Spleen (tissue), 7 donors: ENCODE data around the gene SPPL2C.

Source experiments
- POLR2A ChIP-seq, 3 donors: fragments of 450-650 bp; IDR thresholded peaks; one replicate each; pipeline ENCODE4 v1.5.1; 2017; ENCODE audit warnings: antibody characterized with exemption in 3 of 3, mild to moderate bottlenecking in 1 of 3
- TF ChIP-seq, protein P1 (sequence below), 11 experiments: fragments of 200-600 bp in 7 of 11; fragments of 450-650 bp in 4 of 11; sonication (generic) in 4 of 11; IDR thresholded peaks in 8 of 11; conservative IDR thresholded peaks in 3 of 11; 1 replicate in 7 of 11; 2 replicates in 4 of 11; pipeline versions ENCODE4 v1.4.0 to v1.8.0; 2016 to 2021; ENCODE audit warnings: antibody characterized with exemption in 11 of 11, inconsistent platforms in 4 of 11, mild to moderate bottlenecking in 1 of 11
- donor health status: DM: no; HTN: no; CAD: no; lungs with moderate emphysema.
- donor health status: DM: no; HTN: no; CAD: no.
- donor health status: DM: no; HTN: no; CAD: no.

DNA sequence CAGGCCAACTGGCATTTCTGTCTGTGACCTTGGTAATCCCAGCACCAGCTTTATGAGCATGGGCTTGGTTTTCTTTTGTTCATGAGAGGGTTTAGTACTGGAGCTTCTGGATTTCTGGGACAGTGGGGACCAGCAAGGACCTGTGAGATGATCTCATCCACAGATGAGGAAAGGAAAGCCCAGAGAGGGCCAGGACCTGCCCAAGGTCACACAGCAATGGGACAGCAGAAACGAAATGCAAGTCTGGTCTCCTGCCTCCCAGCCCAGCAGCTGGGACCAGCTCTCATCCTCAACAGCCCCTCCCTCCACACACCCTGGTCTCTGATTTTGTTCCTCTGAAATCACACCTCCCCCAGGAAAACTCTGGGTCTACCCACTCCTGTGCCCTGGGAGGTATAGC, 7.2 kb downstream of the SPPL2C start:
- TF ChIP-seq, protein P1, sequence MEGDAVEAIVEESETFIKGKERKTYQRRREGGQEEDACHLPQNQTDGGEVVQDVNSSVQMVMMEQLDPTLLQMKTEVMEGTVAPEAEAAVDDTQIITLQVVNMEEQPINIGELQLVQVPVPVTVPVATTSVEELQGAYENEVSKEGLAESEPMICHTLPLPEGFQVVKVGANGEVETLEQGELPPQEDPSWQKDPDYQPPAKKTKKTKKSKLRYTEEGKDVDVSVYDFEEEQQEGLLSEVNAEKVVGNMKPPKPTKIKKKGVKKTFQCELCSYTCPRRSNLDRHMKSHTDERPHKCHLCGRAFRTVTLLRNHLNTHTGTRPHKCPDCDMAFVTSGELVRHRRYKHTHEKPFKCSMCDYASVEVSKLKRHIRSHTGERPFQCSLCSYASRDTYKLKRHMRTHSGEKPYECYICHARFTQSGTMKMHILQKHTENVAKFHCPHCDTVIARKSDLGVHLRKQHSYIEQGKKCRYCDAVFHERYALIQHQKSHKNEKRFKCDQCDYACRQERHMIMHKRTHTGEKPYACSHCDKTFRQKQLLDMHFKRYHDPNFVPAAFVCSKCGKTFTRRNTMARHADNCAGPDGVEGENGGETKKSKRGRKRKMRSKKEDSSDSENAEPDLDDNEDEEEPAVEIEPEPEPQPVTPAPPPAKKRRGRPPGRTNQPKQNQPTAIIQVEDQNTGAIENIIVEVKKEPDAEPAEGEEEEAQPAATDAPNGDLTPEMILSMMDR (IDR thresholded peaks at IDR 0.05 in 8 of 11, conservative IDR thresholded peaks at IDR 0.05 in 3 of 11) = no peak
- TF ChIP-seq POLR2A (IDR thresholded peaks at IDR 0.05) = no peak
